Adrenal gland (tissue), 5 donors: ENCODE data around the gene OBP2B.
"Not testable (repeated sequence)": the region's sequence is repeated elsewhere in the genome, so short reads cannot be mapped to it uniquely, and the experiment has no call there.

Experiments used
- POLR2A ChIP-seq, 2 donors: fragments of 450-650 bp; IDR thresholded peaks; one replicate each; pipeline ENCODE4 v1.6.1; 2017; ENCODE audit warnings: antibody characterized with exemption in 2 of 2, mild to moderate bottlenecking in 2 of 2, moderate library complexity in 1 of 2
- TF ChIP-seq, protein P1 (sequence below), 6 experiments: fragments of 450-650 bp in 4 of 6; fragments of 200-600 bp in 2 of 6; sonication (generic) in 1 of 6; IDR thresholded peaks; 1 replicate in 5 of 6; 2 replicates in 1 of 6; pipeline versions ENCODE4 v1.5.1 to v1.8.0; 2016 to 2021; ENCODE audit warnings: antibody characterized with exemption in 6 of 6, mild to moderate bottlenecking in 2 of 6, moderate library complexity in 1 of 6
- donor health status: DM: no; HTN: no; CAD: no.

DNA sequence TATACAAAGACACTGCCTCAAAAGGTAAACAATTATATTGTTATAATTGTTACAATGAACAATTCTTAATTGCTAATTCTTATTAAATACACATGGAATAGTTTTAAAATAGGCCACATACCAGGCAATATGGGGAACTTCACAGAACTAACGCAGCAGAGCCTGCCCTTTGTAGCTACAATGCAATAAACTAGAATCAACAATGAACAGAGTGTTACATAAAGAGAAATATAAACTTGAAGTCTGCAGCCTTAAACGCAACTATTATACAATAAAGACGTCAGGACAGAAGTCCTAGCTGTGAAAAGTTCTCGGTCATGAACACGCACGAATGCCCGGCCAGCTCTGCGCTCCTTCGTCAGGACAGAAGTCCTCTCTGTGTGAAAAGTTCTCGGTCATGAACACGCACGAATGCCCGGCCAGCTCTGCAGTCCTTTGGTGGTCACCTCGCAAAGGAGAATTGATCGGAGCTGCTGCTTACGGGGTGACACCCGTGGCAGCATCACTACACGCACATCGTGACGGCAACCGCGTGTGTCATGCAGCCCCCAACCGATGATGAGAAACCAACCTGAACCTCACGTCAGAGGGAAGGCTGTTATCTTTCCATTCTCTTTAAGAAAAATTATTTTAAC, 23.0 kb upstream of the OBP2B start:
- TF ChIP-seq, protein P1, sequence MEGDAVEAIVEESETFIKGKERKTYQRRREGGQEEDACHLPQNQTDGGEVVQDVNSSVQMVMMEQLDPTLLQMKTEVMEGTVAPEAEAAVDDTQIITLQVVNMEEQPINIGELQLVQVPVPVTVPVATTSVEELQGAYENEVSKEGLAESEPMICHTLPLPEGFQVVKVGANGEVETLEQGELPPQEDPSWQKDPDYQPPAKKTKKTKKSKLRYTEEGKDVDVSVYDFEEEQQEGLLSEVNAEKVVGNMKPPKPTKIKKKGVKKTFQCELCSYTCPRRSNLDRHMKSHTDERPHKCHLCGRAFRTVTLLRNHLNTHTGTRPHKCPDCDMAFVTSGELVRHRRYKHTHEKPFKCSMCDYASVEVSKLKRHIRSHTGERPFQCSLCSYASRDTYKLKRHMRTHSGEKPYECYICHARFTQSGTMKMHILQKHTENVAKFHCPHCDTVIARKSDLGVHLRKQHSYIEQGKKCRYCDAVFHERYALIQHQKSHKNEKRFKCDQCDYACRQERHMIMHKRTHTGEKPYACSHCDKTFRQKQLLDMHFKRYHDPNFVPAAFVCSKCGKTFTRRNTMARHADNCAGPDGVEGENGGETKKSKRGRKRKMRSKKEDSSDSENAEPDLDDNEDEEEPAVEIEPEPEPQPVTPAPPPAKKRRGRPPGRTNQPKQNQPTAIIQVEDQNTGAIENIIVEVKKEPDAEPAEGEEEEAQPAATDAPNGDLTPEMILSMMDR (IDR thresholded peaks at IDR 0.05): not testable (repeated sequence)
- not testable (repeated sequence) for TF ChIP-seq POLR2A (IDR thresholded peaks at IDR 0.05)
